ENCODE results near the gene TRIM5. TPM values are rescaled to one million over a fixed set of nuclear protein-coding genes. Genes with fewer than 3 reads are reported as not detected.
"Not testable (repeated sequence)": the region's sequence is repeated elsewhere in the genome, so short reads cannot be mapped to it uniquely, and the experiment has no call there.

TRIM5 gene, protein sequence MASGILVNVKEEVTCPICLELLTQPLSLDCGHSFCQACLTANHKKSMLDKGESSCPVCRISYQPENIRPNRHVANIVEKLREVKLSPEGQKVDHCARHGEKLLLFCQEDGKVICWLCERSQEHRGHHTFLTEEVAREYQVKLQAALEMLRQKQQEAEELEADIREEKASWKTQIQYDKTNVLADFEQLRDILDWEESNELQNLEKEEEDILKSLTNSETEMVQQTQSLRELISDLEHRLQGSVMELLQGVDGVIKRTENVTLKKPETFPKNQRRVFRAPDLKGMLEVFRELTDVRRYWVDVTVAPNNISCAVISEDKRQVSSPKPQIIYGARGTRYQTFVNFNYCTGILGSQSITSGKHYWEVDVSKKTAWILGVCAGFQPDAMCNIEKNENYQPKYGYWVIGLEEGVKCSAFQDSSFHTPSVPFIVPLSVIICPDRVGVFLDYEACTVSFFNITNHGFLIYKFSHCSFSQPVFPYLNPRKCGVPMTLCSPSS
- 10 to 100 TPM; 18.1 to 20.2 TPM for total RNA-seq
- long read RNA-seq, donor 1, partial matches to known transcripts = 1 of 9 reads
- long read RNA-seq, donor 1, other reads (novel, unspliced or antisense) = 8 of 9 reads
- long read RNA-seq, donor 2, partial matches to known transcripts = 2 of 18 reads
- long read RNA-seq, donor 2, other reads (novel, unspliced or antisense) = 13 of 18 reads

DNA sequence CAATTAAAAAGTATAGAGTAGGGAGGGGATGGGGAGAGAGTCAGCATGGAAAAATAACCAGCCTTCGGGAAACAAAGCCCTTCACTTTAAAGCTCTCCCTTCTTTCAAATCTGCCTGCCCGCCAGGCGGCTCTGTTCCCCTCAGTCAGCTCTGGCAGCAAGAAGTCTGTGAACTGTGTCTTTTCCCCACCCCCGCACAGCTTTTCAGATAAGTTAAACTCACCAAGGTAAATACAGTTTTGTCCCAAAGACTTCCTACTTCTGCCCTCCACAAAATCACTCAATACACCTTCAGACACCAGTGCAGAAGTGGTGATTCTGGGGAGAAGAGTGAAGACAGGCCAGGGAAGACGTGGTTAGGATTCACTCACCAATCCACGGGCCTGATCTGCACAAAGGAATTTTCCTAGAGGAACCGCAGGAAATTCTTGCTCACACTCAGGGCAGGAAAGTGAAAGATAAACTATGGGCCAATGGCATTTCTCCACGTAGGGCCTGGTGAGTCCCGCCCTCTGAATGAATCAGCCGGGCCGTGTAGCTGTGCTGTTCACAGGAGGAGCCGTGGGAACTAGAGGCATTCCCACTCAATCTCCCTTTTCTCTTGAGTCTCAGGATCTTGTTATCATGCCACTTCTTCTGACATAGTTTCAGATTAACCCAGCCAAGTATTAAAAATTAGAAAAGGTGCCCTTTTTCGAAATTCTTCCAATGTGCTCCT, at the start of gene TRIM5:
Gene TRIM5, minus strand, starts transcription at position 429 of the 717 bp plus-strand sequence. CDS start 4,897 bp downstream, outside the sequence.
- DNase-seq (ENCODE audit: low spot score) = peak; percentile 94
- intact Hi-C loops (cut with DNase I) = loop anchor here (10.0 kb wide), 1 partner anchor 60 kb away; the partner anchor contains the start of gene TRIM34 (in 2 of the 2)

DNA sequence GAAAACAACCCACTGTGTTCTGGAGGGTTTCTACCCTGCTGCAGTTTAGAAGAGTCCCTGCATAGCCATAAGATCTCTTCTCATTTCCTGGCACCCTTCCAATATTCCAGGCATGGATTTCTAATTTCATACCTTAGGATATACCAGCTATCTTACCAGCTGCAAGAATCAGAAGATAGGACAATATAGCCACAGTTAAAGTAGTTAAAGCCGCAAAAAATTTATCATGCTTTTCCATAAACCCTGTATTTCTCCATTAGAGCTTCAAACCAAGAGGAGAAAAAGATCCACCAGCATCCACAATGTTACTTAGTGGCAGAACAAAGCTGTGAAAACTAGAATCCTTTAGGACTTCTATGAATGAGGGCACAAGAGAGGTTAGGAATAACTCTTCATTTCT, 42.8 kb upstream of the TRIM5 start:
- intact Hi-C loops (cut with DNase I) = no loop called here
- DNase-seq (ENCODE audit: low spot score) = no peak

DNA sequence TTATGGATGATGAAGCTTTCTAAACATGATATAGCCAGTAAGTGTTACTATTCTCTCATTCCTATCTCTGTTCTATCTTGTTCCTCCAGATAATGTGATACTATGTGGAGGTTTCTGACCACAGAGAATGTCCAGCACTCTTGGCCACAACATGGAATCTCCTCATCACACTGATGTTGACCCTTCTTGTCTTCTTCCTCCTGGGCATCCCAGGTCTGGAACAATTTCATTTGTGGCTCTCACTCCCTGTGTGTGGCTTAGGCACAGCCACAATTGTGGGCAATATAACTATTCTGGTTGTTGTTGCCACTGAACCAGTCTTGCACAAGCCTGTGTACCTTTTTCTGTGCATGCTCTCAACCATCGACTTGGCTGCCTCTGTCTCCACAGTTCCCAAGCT, 41.5 kb upstream of the TRIM5 start:
- intact Hi-C loops (cut with DNase I) = no loop called here

DNA sequence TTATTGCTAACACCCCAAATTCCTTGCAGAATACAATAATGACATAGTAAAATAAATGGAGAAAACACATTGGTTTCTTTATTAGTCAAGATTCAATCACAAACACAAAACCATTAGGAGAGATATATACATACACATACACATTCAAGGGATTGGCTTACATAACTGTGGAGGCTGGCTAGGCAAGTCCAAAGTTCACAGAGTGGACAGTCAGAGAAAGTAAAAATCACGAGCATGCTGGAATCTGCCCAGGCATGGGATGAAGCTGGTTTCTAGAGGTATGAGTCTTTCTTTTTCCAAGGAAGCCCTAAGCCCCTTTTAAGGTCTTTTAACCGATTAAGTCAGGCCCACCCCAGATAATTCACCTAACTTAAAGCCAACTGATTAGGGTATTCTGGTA, 37.7 kb upstream of the TRIM5 start:
- no peak for DNase-seq (ENCODE audit: low spot score)
- intact Hi-C loops (cut with DNase I) = no loop called here

More for the DNA sequence above, 41.5 kb upstream of the TRIM5 start:
- no peak for DNase-seq (ENCODE audit: low spot score)

DNA sequence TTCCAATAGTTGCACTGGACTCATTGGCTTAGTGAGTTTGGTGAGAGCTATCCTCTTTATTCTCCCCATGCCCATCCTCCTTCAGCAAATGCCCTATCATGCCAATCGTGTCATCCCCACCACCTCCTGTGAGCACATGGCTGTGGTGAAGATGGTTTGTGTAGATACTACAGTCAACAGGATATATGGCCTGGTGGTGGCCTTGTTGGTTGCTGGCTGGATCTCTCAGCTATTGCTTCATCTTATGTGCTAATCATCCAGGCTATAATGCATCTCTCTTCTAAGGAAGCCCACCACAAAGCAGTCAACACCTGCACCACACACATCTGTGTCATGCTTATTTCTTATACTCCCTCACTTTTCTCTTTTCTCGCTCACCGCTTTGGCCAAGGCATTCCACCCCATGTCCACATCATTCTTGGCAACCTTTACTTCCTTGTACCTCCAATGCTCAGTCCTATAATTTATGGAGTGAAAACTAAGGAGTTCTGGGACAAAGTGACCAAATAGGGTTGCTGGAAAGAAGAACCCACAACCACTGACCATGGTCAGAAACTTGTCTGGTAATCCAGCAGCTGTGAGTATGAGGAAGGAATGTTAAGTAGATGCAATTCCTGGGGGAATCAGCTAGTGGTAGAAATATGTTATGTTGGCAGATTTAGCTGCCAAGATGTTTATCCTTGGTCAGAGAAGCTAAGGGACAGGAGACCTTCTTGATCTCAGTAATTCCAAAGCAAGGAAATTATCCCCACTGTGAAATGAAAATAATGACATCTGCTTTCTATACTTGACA, 35.0 kb upstream of the TRIM5 start:
- intact Hi-C loops (cut with DNase I) = no loop called here
- no peak for DNase-seq (ENCODE audit: low spot score)

DNA sequence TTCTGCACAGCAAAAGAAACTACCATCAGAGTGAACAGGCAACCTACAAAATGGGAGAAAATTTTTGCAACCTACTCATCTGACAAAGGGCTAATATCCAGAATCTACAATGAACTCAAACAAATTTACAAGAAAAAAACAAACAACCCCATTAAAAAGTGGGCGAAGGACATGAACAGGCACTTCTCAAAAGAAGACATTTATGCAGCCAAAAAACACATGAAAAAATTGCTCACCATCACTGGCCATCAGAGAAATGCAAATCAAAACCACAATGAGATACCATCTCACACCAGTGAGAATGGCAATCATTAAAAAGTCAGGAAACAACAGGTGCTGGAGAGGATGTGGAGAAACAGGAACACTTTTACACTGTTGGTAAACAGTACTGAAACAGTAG, 31.6 kb upstream of the TRIM5 start:
- intact Hi-C loops (cut with DNase I); DNase-seq (ENCODE audit: low spot score): not testable (repeated sequence)

DNA sequence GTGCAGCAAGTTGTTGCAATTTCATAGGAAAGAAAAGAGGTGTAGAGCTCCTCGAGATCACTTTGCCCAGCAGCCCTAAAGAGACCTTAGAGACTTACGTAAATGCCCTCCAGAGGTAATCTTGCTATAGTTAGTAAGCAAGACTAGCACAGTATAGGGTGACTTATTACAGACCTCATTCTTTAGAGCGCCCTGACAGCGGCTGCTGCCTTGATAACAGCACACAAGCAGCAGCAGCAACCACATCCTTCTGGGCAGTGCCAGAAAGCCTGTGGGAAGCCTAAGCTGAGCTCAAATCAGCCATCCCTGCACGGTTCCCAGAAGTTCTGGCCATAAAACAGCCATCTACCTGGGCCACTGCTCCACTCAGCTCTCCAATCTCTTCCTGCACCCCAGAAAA, 28.8 kb upstream of the TRIM5 start:
- intact Hi-C loops (cut with DNase I) = no loop called here
- no peak for DNase-seq (ENCODE audit: low spot score)

DNA sequence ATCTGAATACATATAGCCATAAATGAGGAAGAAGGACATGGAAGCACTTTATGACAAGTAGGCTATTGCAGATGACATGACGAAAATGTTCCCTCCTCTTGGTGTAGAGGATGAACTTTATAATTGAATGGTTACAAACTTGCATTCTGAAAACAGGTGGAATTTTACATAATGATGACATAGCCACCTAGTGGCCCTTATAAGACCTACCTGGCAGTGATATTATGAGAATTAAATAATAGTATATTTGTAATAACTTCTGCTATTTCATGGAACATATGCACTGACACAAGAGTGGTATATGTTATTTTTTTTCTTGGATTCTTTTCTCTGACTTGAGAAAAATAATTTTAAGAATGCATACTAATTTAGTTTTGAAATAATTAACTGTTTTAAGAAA, 27.6 kb upstream of the TRIM5 start:
- no peak for DNase-seq (ENCODE audit: low spot score)

DNA sequence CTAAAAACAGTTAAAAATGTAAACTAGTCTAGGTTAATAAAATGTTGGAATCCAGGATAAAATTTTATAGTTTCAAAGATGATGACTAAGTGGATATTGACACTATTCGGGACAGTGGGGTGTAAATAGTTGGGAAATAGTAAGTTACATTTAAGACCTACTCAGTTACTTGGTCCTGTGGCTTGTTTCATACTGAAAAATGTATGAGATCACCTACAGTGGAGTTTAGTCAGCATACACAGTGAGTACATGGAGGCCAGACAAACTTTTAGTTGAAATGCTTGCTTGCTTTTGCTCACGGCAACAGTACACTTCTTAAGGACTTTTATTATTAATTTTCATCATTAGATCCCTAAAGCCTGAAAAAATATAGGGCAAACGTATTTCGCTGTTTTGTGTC, 20.8 kb upstream of the TRIM5 start:
- intact Hi-C loops (cut with DNase I) = no loop called here
- DNase-seq (ENCODE audit: low spot score) = no peak

More for the DNA sequence above, 27.6 kb upstream of the TRIM5 start:
- intact Hi-C loops (cut with DNase I) = no loop called here

DNA sequence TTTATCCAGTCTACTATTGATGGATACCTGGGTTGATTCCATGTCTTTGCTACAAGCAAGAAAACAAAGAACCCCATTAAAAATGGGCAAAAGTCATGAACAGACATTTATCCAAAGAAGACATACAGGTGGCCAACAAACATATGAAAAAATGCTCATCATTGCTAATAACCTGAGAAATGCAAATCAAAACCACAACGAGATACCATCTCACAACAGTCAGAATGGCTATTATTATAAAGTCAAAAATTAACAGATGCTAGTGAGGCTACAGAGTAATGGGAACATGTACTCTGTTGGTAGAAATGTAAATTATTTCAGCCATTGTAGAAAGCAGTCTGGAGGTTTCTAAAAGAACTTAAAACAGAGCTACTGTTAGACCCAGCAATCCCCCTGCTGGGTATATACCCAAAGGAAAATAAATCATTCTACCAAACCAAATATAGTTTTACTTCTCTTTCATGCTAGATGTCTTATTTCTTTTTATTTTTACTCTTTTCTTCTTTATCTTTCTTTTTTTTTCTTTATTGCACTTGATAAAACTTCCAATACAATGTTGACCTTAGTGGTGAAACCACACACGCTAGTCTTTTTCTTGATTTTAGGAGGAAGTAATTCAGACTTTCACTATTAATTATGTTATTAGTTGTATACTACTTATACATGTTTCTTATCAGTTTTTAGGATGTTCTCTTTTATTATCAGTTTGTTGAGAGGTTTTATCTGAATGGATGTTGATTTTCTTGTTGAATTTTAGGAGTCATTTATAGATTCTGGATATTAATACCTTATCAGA, 19.1 kb upstream of the TRIM5 start:
- DNase-seq (ENCODE audit: low spot score) = no peak
- intact Hi-C loops (cut with DNase I) = no loop called here

DNA sequence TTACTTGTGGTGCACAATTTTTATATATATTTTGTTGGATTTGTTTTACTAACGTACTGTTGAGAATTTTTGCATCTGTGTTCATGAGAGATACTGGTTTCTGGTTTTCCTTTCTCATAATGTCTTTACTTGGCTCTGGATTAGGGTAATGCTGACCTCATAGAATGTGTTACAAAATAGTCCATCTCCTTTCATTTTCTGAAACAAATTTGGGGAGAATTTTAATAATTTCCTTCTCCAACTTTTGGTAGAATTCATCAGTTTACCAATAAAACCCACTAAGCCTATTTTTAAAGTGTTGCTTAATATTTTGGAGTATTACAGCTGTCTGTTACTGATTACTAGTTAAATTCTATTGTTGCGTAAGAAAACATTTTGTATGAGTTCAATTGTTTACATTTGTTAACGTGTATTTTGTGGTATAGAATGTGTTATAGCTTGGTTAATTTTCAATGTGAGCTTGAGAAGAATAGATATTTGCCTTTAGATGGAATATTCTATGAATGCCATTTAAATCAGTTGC, 16.2 kb upstream of the TRIM5 start:
- intact Hi-C loops (cut with DNase I) = no loop called here
- no peak for DNase-seq (ENCODE audit: low spot score)

DNA sequence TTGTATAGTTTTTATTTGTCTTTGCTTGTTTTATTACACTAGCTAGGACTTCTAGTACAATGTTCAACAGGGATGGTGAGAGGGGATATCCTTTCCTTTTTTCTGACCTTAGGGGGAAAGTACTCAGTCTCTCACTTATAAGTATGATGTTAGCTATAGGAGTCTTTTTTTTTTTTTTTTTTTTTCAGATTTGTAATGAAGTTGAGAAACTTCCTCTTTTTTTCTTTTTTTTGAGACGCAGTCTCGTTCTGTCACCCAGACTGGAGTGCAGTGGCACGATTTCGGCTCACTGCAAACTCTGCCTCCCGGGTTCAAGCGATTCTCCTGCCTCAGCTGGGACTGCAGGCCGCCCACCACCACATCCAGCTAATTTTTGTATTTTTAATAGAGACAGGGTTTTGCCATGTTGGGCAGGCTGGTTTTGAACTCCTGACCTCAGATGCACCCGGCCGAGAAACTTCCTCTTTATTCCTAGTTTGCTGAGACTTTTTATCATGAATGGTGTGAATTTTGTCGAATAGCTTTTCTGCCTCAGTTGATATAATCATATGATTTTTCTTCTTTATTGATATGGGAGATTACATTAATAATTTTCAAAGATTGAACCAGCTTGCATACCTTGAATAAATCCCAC, 15.7 kb upstream of the TRIM5 start:
- intact Hi-C loops (cut with DNase I) = no loop called here
- no peak for DNase-seq (ENCODE audit: low spot score)

DNA sequence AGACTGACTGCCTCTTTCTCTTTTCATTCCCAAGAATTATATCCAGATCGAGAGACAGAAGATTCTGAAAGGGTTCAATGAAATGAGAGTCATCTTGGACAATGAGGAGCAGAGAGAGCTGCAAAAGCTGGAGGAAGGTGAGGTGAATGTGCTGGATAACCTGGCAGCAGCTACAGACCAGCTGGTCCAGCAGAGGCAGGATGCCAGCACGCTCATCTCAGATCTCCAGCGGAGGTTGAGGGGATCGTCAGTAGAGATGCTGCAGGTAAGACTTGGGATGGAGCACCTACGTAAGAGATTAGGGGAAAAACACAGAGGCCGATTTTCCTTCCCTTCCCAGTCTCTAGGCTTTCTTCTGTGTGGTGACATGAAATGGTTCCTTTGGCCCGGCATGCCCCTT, 13.4 kb upstream of the TRIM5 start:
- intact Hi-C loops (cut with DNase I) = no loop called here
- no peak for DNase-seq (ENCODE audit: low spot score)

DNA sequence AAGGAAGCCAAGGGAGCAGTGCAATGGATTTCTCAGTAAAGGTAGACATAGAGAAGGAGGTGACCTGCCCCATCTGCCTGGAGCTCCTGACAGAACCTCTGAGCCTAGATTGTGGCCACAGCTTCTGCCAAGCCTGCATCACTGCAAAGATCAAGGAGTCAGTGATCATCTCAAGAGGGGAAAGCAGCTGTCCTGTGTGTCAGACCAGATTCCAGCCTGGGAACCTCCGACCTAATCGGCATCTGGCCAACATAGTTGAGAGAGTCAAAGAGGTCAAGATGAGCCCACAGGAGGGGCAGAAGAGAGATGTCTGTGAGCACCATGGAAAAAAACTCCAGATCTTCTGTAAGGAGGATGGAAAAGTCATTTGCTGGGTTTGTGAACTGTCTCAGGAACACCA, 11.3 kb upstream of the TRIM5 start:
- intact Hi-C loops (cut with DNase I) = no loop called here

DNA sequence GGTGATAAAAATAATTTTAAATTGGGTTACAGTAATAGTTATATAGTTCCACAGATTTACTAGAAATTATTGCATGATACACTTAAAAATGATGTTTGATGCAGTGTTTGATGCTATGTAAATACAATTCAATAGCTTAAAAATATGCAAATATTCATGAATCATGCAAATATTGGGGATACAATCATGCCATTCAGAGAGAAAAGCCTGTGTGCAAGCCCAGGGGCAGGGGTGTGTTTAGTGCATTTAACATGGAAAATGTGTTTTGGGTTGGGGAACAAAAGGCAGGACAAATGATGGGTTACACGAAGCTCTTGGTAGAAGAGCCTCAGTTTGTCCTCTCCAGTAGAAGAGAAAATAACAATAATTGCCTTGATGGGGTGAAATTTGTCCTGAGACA, 10.7 kb upstream of the TRIM5 start:
- intact Hi-C loops (cut with DNase I) = no loop called here
- DNase-seq (ENCODE audit: low spot score) = no peak

More for the DNA sequence above, 11.3 kb upstream of the TRIM5 start:
- DNase-seq (ENCODE audit: low spot score) = no peak

DNA sequence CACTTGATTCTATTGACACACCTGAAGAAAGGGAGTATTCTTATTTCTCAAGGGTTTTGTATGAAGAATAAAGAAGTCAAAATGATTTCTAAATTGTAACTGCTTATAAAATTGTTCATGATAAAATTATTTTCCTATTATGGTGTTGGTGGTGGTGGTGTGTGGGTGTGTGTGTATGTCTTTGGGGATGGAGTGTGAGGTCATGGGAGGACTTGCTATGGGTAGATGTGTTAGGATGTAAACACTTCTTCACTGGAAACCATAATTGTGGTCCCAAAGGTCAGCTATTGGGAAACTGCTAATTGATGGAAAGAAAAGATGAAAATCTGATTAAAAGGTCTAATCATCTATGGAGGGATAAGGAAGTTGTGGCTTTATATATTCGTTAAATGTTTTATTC, 9.8 kb upstream of the TRIM5 start:
- intact Hi-C loops (cut with DNase I) = no loop called here
- no peak for DNase-seq (ENCODE audit: low spot score)

DNA sequence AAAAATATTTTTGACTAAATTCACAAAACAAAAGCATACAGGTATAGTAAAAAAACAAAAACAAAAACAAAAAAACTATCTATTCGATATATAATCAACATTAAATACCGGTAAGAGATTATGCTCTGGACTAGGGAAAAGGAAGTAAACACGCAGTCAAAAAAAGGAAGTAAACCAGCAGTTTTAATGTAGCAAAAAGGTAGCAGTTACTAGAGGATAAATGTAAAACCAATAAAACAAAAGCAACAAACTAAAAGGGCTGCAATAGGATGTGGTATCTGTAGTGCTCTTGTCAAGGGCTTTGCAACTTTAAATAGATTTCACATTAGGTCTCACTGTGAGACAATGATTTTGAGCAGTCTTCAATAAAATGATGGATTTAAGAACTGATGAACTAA, 7.1 kb upstream of the TRIM5 start:
- no peak for DNase-seq (ENCODE audit: low spot score)
- intact Hi-C loops (cut with DNase I) = no loop called here
